Endodermal cell (in vitro differentiated cells): Measurements from ENCODE around the gene RAMP1. TPM values are rescaled to one million over a fixed set of nuclear protein-coding genes. Genes with fewer than 3 reads are reported as not detected.

Experiments
- DNase-seq: peaks from one replicate; pipeline ENCODE4 v3.0.0-alpha.2; 2017
- H3K27ac ChIP-seq: 2 replicates; pipeline ENCODE4 v1.5.1; 2013; ENCODE audit warnings: mild to moderate bottlenecking, low read depth, low read length, moderate library complexity
- H3K27me3 ChIP-seq: 2 replicates; pipeline ENCODE4 v1.6.1; 2013; ENCODE audit warnings: mild to moderate bottlenecking, low read length, moderate library complexity; ENCODE audit not compliant: insufficient read depth, control insufficient read depth, poor library complexity, severe bottlenecking
- H3K36me3 ChIP-seq: 2 replicates; pipeline ENCODE4 v1.7.0; 2013; ENCODE audit warnings: mild to moderate bottlenecking, low read length, moderate library complexity; ENCODE audit not compliant: control insufficient read depth, insufficient read depth
- H3K4me1 ChIP-seq: one replicate; pipeline ENCODE4 v1.7.0; 2013; ENCODE audit warnings: low read length; ENCODE audit not compliant: control insufficient read depth, insufficient read depth
- H3K4me3 ChIP-seq: 2 replicates; pipeline ENCODE4 v1.5.1; 2013; ENCODE audit warnings: mild to moderate bottlenecking, low read length, moderate library complexity
- H3K9ac ChIP-seq: 2 replicates; pipeline ENCODE4 v1.6.1; 2013; ENCODE audit warnings: mild to moderate bottlenecking, low read length, moderate library complexity; ENCODE audit not compliant: poor library complexity, severe bottlenecking; ENCODE audit errors: extremely low read depth
- H3K9me3 ChIP-seq: 2 replicates; pipeline ENCODE4 v1.6.1; 2013; ENCODE audit warnings: mild to moderate bottlenecking, low read length, moderate library complexity; ENCODE audit not compliant: control insufficient read depth
- H3K27ac Mint-ChIP-seq: 2 replicates; pipeline ENCODE4 v1.8.0; 2020; ENCODE audit warnings: mixed read lengths
- H3K27me3 Mint-ChIP-seq: 2 replicates; pipeline ENCODE4 v1.8.0; 2021; ENCODE audit warnings: mild to moderate bottlenecking, mixed read lengths; ENCODE audit not compliant: insufficient read depth
- H3K36me3 Mint-ChIP-seq: 2 replicates; pipeline ENCODE4 v1.8.0; 2020; ENCODE audit warnings: low read depth, mixed read lengths
- H3K4me1 Mint-ChIP-seq: 2 replicates; pipeline ENCODE4 v1.8.0; 2020; ENCODE audit warnings: mixed read lengths
- H3K4me3 Mint-ChIP-seq: 2 replicates; pipeline ENCODE4 v1.8.0; 2020; ENCODE audit warnings: mild to moderate bottlenecking, moderate library complexity, mixed read lengths
- H3K9me3 Mint-ChIP-seq: 2 replicates; pipeline ENCODE4 v1.8.0; 2020; ENCODE audit warnings: mild to moderate bottlenecking, mixed read lengths
- CTCF ChIP-seq: fragments of 200-600 bp; sonication (generic); conservative IDR thresholded peaks from 2 replicates; pipeline ENCODE4 v1.5.0; 2021; ENCODE audit warnings: antibody characterized with exemption, mild to moderate bottlenecking
- WGBS, 2 experiments: methylation state at CpG; one replicate each; pipeline versions ENCODE4 v1.1.5 to v1.1.7; 2013; ENCODE audit warnings: missing lambda C conversion rate in 2 of 2, mixed read lengths in 1 of 2; ENCODE audit not compliant: insufficient coverage in 1 of 2, insufficient read length in 1 of 2; 5-methylcytosine and 5-hydroxymethylcytosine counted together
- total RNA-seq, 2 donors: library from RNA; stranded (reverse); fragmentation: NEBNext Ultra II Directional in 1 of 2; extraction: Animal tissue kit (Norgen Biotek cat#: 25700) in 1 of 2; gene quantifications; 2 replicates in 1 of 2; 3 replicates in 1 of 2; pipeline ENCODE4 v1.2.1, GENCODE V29; 2021

The RAMP1 gene
- total RNA-seq, 2 donors from 2014 or later, result 0.40 to 1.6 TPM

- Mint-ChIP-seq H3K4me1 (no peaks in the 10 kb centered on the region), H3K4me3 (no peak overlapping the region), H3K27me3 (peaks cover 4% of the 10 kb centered on the region), H3K27ac (no peak overlapping the region), H3K9me3 (peaks cover 3% of the 10 kb centered on the region), H3K36me3 (no peaks in the 10 kb centered on the region)
- H3K36me3 ChIP-seq, result no peaks in the 10 kb centered on the region
- H3K9ac ChIP-seq, result no peak overlapping the region
- no peak overlapping the region for H3K4me3 ChIP-seq
- no peaks in the 10 kb centered on the region for H3K4me1 ChIP-seq
- TF ChIP-seq CTCF, result no peak
- no peaks in the 10 kb centered on the region for H3K9me3 ChIP-seq
- DNase-seq, result no peak
- H3K27ac ChIP-seq, result no peak overlapping the region
- WGBS, 2 experiments, result 90 to 96% methylated on average over 4 to 10 of the region's 10 CpGs
- H3K27me3 ChIP-seq, result no peaks in the 10 kb centered on the region
Measured at GRCh38 chr2:237915576-237915975, 56.2 kb downstream of the RAMP1 start.

GRCh38 chr2:237916296-237916695, 56.9 kb downstream of the RAMP1 start:
- Mint-ChIP-seq H3K27me3 (peaks cover 8% of the 10 kb centered on the region), H3K4me3 (no peak overlapping the region), H3K9me3 (no peaks in the 10 kb centered on the region), H3K27ac (no peak overlapping the region), H3K4me1 (no peaks in the 10 kb centered on the region), H3K36me3 (no peaks in the 10 kb centered on the region)
- no peak overlapping the region for H3K4me3 ChIP-seq
- no peak for TF ChIP-seq CTCF
- H3K36me3 ChIP-seq, result no peaks in the 10 kb centered on the region
- no peak overlapping the region for H3K9ac ChIP-seq
- H3K4me1 ChIP-seq, result no peaks in the 10 kb centered on the region
- 97% methylated on average over 8 to 13 of the region's 13 CpGs for WGBS, 2 experiments
- DNase-seq, result no peak
- H3K9me3 ChIP-seq, result no peaks in the 10 kb centered on the region
- no peak overlapping the region for H3K27ac ChIP-seq
- H3K27me3 ChIP-seq, result no peaks in the 10 kb centered on the region

- Histone ChIP-seq H3K27me3 (no peaks in the 10 kb centered on the region), H3K9ac (no peak overlapping the region), H3K9me3 (no peaks in the 10 kb centered on the region), H3K4me3 (no peak overlapping the region), H3K36me3 (no peaks in the 10 kb centered on the region), H3K27ac (no peak overlapping the region), H3K4me1 (no peaks in the 10 kb centered on the region)
- 90 to 97% methylated on average over 3 to 5 of the region's 5 CpGs for WGBS, 2 experiments
- H3K27ac Mint-ChIP-seq, result no peak overlapping the region
- H3K4me3 Mint-ChIP-seq, result no peak overlapping the region
- TF ChIP-seq CTCF, result no peak
- peaks cover 8% of the 10 kb centered on the region for H3K27me3 Mint-ChIP-seq
- no peak for DNase-seq
- no peaks in the 10 kb centered on the region for H3K36me3 Mint-ChIP-seq
- no peaks in the 10 kb centered on the region for H3K4me1 Mint-ChIP-seq
- H3K9me3 Mint-ChIP-seq, result no peaks in the 10 kb centered on the region
Measured at GRCh38 chr2:237917696-237918374, 58.4 kb downstream of the RAMP1 start.
